GM06990 (cell line): ENCODE measurements around the gene FBLN5.

Experiments
- DNase-seq: peaks from one replicate; pipeline ENCODE4 v3.0.0-alpha.2; 2011; ENCODE audit not compliant: insufficient read length; ENCODE audit errors: extremely low read depth
- H3K27me3 ChIP-seq: replicated peaks from 2 replicates; pipeline ENCODE4 v1.6.0; 2011; ENCODE audit warnings: low read length; ENCODE audit not compliant: control insufficient read depth, insufficient read depth
- H3K36me3 ChIP-seq: 2 replicates; pipeline ENCODE4 v1.5.1; 2011; ENCODE audit warnings: low read length; ENCODE audit not compliant: control insufficient read depth, insufficient read depth
- H3K4me3 ChIP-seq: replicated peaks from 2 replicates; pipeline ENCODE4 v1.5.1; 2011; ENCODE audit warnings: low read depth, mild to moderate bottlenecking, control low read depth, low read length
- CTCF ChIP-seq: IDR thresholded peaks from 2 replicates; pipeline ENCODE4 v1.5.1; 2011; ENCODE audit warnings: low read length, control low read depth, mild to moderate bottlenecking, inconsistent platforms; ENCODE audit not compliant: insufficient read depth, poor library complexity, severe bottlenecking

The FBLN5 gene

GRCh38 chr14:91827746-91828145 is 119.7 kb downstream of the FBLN5 start:
- no peak for TF ChIP-seq CTCF
- Histone ChIP-seq H3K27me3 (no peaks in the 10 kb centered on the region), H3K4me3 (no peak overlapping the region), H3K36me3 (no peaks in the 10 kb centered on the region)
- no peak for DNase-seq
